HCT116 (cell line): ENCODE results near the gene PRG2. TPM values are rescaled to one million over a fixed set of nuclear protein-coding genes. Genes with fewer than 3 reads are reported as not detected.

ENCODE experiments used
- ATAC-seq: fragments of 200-7000 bp; cut with Tn5 transposase; 2 replicates; pipeline ENCODE4 v1.9.1; 2020; ENCODE audit warnings: mild to moderate bottlenecking, moderate library complexity
- BruUV-seq: library from RNA; stranded (reverse); fragments of 400-500 nt; replicated peaks from 2 replicates; lab custom pipeline; 2021; lab: Mats Ljungman, UMichigan
- CTCF ChIA-PET: fragments of 300-600 bp; sonication (Branson Sonifier 250); formaldehyde crosslinking; loops from one replicate; lab custom pipeline; 2021; ENCODE audit warnings: antibody characterized with exemption; lab: Charles Lee
- POLR2A ChIA-PET: fragments of 300-600, 350-600 bp; sonication (Branson Sonifier 250); formaldehyde crosslinking; loops from one replicate; lab custom pipeline; 2021; ENCODE audit warnings: antibody characterized with exemption; lab: Charles Lee
- RAD21 ChIA-PET, 2 experiments: fragments of 300-600 bp; sonication (Branson Sonifier 250); formaldehyde crosslinking; loops; one replicate each; lab custom pipeline; 2023; ENCODE audit warnings: low total read pairs in 2 of 2; ENCODE audit not compliant: uncharacterized antibody in 2 of 2, unreplicated experiment in 2 of 2, low non-redundant PET in 1 of 2; lab: Charles Lee
- DNase-seq: peaks from one replicate; pipeline ENCODE4 v3.0.0-alpha.2; 2010; ENCODE audit warnings: low read depth, low spot score
- H2AFZ ChIP-seq: fragments of 200-600 bp; shearing (Covaris generic), sonication (generic); 2 replicates; pipeline ENCODE4 v1.6.1; 2017; ENCODE audit warnings: low read depth, mixed run types, mixed read lengths, antibody characterized with exemption, low read length; ENCODE audit not compliant: poor library complexity, severe bottlenecking
- H3K27ac ChIP-seq: 2 replicates; pipeline ENCODE4 v1.5.1; 2012; ENCODE audit warnings: low read depth, low read length
- H3K27me3 ChIP-seq: fragments of 200-600 bp; sonication (generic); 2 replicates; pipeline ENCODE4 v1.6.1; 2016; ENCODE audit warnings: mixed run types, low read length, mixed read lengths; ENCODE audit not compliant: insufficient read depth
- H3K36me3 ChIP-seq, 2 experiments: fragments of 200-500 bp in 1 of 2; fragments of 200-600 bp in 1 of 2; sonication (Bioruptor generic) in 1 of 2; sonication (generic) in 1 of 2; 2 replicates each; pipeline versions ENCODE4 v1.5.1 to v1.6.1; 2014 to 2016; ENCODE audit warnings: low read length in 2 of 2, inconsistent platforms in 1 of 2, mixed read lengths in 1 of 2, mixed run types in 1 of 2; ENCODE audit not compliant: insufficient read depth in 2 of 2, control insufficient read depth in 1 of 2
- H3K4me1 ChIP-seq, 2 experiments: fragments of 200-600 bp in 1 of 2; sonication (generic) in 1 of 2; 2 replicates each; pipeline versions ENCODE4 v1.5.1 to v1.6.1; 2012 to 2017; ENCODE audit warnings: low read length in 2 of 2, inconsistent platforms in 1 of 2, mild to moderate bottlenecking in 1 of 2, mixed read lengths in 1 of 2, mixed run types in 1 of 2, moderate library complexity in 1 of 2; ENCODE audit not compliant: insufficient read depth in 2 of 2, control insufficient read depth in 1 of 2
- H3K4me2 ChIP-seq: fragments of 200-600 bp; sonication (generic); 2 replicates; pipeline ENCODE4 v1.6.1; 2017; ENCODE audit warnings: mixed run types, low read length, mixed read lengths
- H3K4me3 ChIP-seq, 2 experiments: fragments of 200-600 bp in 1 of 2; sonication (generic) in 1 of 2; replicated peaks in 1 of 2; 2 replicates each; pipeline ENCODE4 v1.5.1; 2011 to 2016; ENCODE audit warnings: low read length in 2 of 2, control low read depth in 1 of 2, low read depth in 1 of 2, mild to moderate bottlenecking in 1 of 2, mixed read lengths in 1 of 2, mixed run types in 1 of 2
- H3K79me2 ChIP-seq: fragments of 200-600 bp; sonication (generic); 2 replicates; pipeline ENCODE4 v1.6.1; 2017; ENCODE audit warnings: mild to moderate bottlenecking, mixed run types, low read length, moderate library complexity, mixed read lengths; ENCODE audit not compliant: insufficient read depth
- H3K9ac ChIP-seq: fragments of 200-600 bp; sonication (generic); 2 replicates; pipeline ENCODE4 v1.6.1; 2016; ENCODE audit warnings: low read length, mixed read lengths
- H3K9me2 ChIP-seq: fragments of 200-600 bp; sonication (generic), shearing (Covaris generic); 2 replicates; pipeline ENCODE4 v1.6.1; 2017; ENCODE audit warnings: mixed run types, mild to moderate bottlenecking, moderate library complexity; ENCODE audit not compliant: insufficient read depth
- H3K9me3 ChIP-seq, 2 experiments: fragments of 200-500 bp in 1 of 2; fragments of 200-600 bp in 1 of 2; sonication (Bioruptor generic) in 1 of 2; sonication (generic) in 1 of 2; 2 replicates each; pipeline ENCODE4 v1.6.1; 2014 to 2017; ENCODE audit warnings: low read length in 2 of 2, mixed read lengths in 2 of 2, inconsistent platforms in 1 of 2, low read depth in 1 of 2, mild to moderate bottlenecking in 1 of 2, mixed run types in 1 of 2, moderate library complexity in 1 of 2; ENCODE audit not compliant: control insufficient read depth in 1 of 2, insufficient read depth in 1 of 2
- H4K20me1 ChIP-seq: fragments of 200-600 bp; sonication (generic), shearing (Covaris generic); 2 replicates; pipeline ENCODE4 v1.6.1; 2017; ENCODE audit warnings: mixed run types, mild to moderate bottlenecking, moderate library complexity; ENCODE audit not compliant: insufficient read depth
- POLR2A ChIP-seq: IDR thresholded peaks from 2 replicates; pipeline ENCODE4 v1.7.0; 2011; ENCODE audit warnings: borderline replicate concordance; ENCODE audit not compliant: insufficient read depth, insufficient read length; ENCODE audit errors: extremely low read depth
- POLR2AphosphoS5 ChIP-seq: IDR thresholded peaks from 2 replicates; pipeline ENCODE4 v1.6.1; 2011; ENCODE audit warnings: mild to moderate bottlenecking, low read depth, low read length, moderate library complexity
- RAD21 ChIP-seq: IDR thresholded peaks from 2 replicates; pipeline ENCODE4 v1.6.1; 2012; ENCODE audit warnings: low read depth, mild to moderate bottlenecking
- SP1 ChIP-seq: IDR thresholded peaks from 2 replicates; pipeline ENCODE4 v1.6.1; 2012; ENCODE audit warnings: low read depth
- intact Hi-C: fragments of 100-400 bp; cut with micrococcal nuclease; formaldehyde crosslinking; loops from 2 replicates; pipeline ENCODE4 v1.10.0; 2022
- total RNA-seq: library from RNA; stranded (reverse); gene quantifications from one replicate; pipeline ENCODE4 v1.2.1, GENCODE V29; 2021; ENCODE audit not compliant: unreplicated experiment
- TF ChIP-seq, protein P1 (sequence below): IDR thresholded peaks from 2 replicates; pipeline ENCODE4 v1.6.1; 2012; ENCODE audit warnings: low read depth
- TF ChIP-seq, protein P2 (sequence below), 3 experiments: fragments of 200-600 bp in 1 of 3; sonication (generic) in 1 of 3; IDR thresholded peaks in 2 of 3; conservative IDR thresholded peaks in 1 of 3; 2 replicates each; pipeline ENCODE4 v1.5.1; 2012 to 2017; ENCODE audit warnings: low read depth in 2 of 3, low read length in 2 of 3, antibody characterized with exemption in 1 of 3, borderline replicate concordance in 1 of 3, control low read depth in 1 of 3, mild to moderate bottlenecking in 1 of 3, mixed read lengths in 1 of 3, mixed run types in 1 of 3, moderate library complexity in 1 of 3; ENCODE audit not compliant: insufficient read depth in 1 of 3

The PRG2 gene
- total RNA-seq, 1 experiment from 2014 or later, result 0.81 TPM

DNA sequence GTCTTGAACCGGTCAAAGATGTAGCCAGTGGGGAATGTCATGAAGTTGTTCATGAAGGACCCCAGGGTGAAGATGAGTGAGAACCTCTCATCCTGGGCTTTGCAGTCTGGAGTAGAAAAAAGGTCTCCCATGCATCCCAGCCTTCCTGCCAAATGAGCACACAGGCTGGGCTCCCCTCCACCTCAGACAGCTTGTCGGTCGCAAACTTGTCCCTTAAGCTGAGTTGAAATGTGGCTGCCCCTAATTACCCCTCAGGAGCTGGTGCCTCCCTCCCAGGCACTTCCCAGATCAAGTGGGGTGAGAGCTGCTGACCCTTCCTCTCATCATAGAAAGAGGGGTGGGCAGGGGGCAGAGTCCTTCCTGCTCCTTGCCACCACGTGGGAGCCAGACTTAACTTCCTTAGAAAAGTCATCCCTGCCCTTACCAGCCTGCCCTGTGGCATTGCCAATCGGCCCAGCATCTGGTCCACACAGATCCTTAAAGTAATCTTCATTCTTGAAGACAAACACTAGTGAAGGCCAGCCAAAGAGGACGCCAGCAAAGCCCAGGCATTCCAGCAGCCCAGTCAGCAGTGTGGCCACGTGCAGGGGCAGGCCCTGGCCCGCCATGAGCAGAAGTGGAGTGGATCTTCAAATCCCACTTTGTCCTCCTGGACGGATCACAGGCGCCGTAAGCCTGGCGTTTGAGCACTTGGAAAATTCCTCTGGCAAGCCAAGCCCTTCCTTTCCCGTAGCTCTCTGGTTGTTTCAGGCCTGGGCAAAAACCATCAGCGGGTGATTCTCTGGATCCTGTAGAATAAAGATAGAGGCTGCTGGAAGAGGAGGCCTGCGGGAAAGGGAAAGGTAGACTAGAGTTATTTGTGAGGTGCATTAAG, 35.4 kb upstream of the PRG2 start:
- DNase-seq (no peak), ATAC-seq (no peak)
- H3K79me2 ChIP-seq, result peaks cover 8% of the 10 kb centered on the region; the same call in 1 of the 2 replicates
- H3K27me3 ChIP-seq, result peaks cover 13% of the 10 kb centered on the region
- H3K36me3 ChIP-seq, result no peaks in the 10 kb centered on the region; a peak in 1 of 4 replicates
- no peaks in the 10 kb centered on the region for H3K9me2 ChIP-seq
- H3K9me3 ChIP-seq, result no peaks in the 10 kb centered on the region
- ChIA-PET POLR2A (no interaction called here), RAD21 (no interaction called here), CTCF (interaction anchor here (1.4 kb wide), 1 partner anchor 32 kb away, joined by 3 read pairs; no protein-coding TSS in a partner anchor)
- intact Hi-C loops, result no loop called here
- H3K4me2 ChIP-seq, result peak overlapping the region; percentile 75
- no peaks in the 10 kb centered on the region for H4K20me1 ChIP-seq
- TF ChIP-seq RAD21 (no peak), SP1 (no peak), POLR2A (no peak), POLR2AphosphoS5 (no peak)
- TF ChIP-seq, protein P1, sequence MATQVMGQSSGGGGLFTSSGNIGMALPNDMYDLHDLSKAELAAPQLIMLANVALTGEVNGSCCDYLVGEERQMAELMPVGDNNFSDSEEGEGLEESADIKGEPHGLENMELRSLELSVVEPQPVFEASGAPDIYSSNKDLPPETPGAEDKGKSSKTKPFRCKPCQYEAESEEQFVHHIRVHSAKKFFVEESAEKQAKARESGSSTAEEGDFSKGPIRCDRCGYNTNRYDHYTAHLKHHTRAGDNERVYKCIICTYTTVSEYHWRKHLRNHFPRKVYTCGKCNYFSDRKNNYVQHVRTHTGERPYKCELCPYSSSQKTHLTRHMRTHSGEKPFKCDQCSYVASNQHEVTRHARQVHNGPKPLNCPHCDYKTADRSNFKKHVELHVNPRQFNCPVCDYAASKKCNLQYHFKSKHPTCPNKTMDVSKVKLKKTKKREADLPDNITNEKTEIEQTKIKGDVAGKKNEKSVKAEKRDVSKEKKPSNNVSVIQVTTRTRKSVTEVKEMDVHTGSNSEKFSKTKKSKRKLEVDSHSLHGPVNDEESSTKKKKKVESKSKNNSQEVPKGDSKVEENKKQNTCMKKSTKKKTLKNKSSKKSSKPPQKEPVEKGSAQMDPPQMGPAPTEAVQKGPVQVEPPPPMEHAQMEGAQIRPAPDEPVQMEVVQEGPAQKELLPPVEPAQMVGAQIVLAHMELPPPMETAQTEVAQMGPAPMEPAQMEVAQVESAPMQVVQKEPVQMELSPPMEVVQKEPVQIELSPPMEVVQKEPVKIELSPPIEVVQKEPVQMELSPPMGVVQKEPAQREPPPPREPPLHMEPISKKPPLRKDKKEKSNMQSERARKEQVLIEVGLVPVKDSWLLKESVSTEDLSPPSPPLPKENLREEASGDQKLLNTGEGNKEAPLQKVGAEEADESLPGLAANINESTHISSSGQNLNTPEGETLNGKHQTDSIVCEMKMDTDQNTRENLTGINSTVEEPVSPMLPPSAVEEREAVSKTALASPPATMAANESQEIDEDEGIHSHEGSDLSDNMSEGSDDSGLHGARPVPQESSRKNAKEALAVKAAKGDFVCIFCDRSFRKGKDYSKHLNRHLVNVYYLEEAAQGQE, result no peak
- TF ChIP-seq, protein P2, sequence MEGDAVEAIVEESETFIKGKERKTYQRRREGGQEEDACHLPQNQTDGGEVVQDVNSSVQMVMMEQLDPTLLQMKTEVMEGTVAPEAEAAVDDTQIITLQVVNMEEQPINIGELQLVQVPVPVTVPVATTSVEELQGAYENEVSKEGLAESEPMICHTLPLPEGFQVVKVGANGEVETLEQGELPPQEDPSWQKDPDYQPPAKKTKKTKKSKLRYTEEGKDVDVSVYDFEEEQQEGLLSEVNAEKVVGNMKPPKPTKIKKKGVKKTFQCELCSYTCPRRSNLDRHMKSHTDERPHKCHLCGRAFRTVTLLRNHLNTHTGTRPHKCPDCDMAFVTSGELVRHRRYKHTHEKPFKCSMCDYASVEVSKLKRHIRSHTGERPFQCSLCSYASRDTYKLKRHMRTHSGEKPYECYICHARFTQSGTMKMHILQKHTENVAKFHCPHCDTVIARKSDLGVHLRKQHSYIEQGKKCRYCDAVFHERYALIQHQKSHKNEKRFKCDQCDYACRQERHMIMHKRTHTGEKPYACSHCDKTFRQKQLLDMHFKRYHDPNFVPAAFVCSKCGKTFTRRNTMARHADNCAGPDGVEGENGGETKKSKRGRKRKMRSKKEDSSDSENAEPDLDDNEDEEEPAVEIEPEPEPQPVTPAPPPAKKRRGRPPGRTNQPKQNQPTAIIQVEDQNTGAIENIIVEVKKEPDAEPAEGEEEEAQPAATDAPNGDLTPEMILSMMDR (IDR thresholded peaks at IDR 0.05 in 2 of 3, conservative IDR thresholded peaks at IDR 0.05 in 1 of 3; ENCODE audit: borderline replicate concordance in 1 of 3, insufficient read depth in 1 of 3, low read depth in 2 of 3, low read length in 2 of 3), result no peak
- peak overlapping the region; percentile 54 to 57 for H3K4me3 ChIP-seq
- H3K27ac ChIP-seq, result peak overlapping the region; percentile 39
- TSS peak; percentile 52 for BruUV-seq
- H3K4me1 ChIP-seq, result peaks cover 9 to 21% of the 10 kb centered on the region in 2 experiments
- no peak overlapping the region for H2AFZ ChIP-seq
- H3K9ac ChIP-seq, result peak overlapping the region; percentile 73
